ENCODE measurements around the gene METTL23. TPM values are rescaled to one million over a fixed set of nuclear protein-coding genes. Genes with fewer than 3 reads are reported as not detected.
A peak's percentile ranks its signal among the peaks of the same experiment; 100 is the strongest.

Gene METTL23
- polyA plus RNA-seq, 1 donor (not counting 4 experiments of a cell fraction or from before 2014, with no cell fraction given) = 48.3 TPM

DNA sequence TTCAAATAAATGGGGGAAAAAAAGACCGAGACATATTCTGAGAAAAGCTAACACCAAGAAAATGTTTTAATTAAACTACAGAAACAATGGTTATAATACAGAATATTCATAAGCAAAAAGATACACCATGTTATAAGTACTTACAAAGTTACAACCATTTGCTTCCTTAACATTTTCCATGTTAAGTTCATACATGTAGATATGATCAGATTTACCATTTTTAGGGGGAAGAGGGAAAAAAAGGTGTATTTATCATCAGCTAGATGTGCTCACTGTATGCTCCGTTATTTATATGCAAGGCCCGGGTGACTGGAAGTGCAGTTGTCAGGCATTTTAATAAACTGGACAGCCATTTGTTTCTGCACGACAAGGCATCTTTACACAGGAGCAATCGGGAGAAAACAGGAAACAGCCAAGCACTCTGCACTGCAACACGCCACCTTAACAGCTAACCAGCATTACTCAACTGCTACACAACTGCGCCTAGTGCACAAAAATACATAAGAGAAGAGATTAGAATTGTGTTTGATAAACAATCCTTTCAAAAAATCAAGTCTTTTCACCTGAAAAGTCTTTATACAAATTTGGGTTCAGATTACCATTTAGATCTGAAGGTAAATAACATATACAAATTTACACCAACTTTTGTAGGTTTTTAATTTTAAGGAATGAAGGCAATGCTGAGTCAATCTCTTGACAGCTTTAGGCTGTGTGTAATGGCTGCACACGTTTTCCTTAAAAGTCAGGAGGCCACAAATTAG is 7.6 kb downstream of the METTL23 start:
- Histone ChIP-seq H3K27ac (ENCODE audit: control insufficient read depth, insufficient read depth, low read length) (peak overlapping the region; percentile 96), H3K9ac (ENCODE audit: control insufficient read depth, extremely low read depth, insufficient read depth, low read length) (peak overlapping the region; percentile 99), H3K4me3 (ENCODE audit: control insufficient read depth in 2 of 3, extremely low read depth in 1 of 3, insufficient read depth in 2 of 3, low read depth in 1 of 3, low read length in 3 of 3) (peak overlapping the region; percentile 98 to 100 (median 100)), H3K79me2 (ENCODE audit: control insufficient read depth, insufficient read depth, low read length) (peaks cover 70% of the 10 kb centered on the region), H2AFZ (ENCODE audit: control insufficient read depth, low read length) (no peak overlapping the region), H3K4me1 (ENCODE audit: control insufficient read depth, extremely low read depth, insufficient read depth, low read length) (peaks cover 29% of the 10 kb centered on the region), H3K36me3 (ENCODE audit: control insufficient read depth in 2 of 2, extremely low read depth in 1 of 2, insufficient read depth in 2 of 2, low read length in 2 of 2) (peaks cover 14 to 40% of the 10 kb centered on the region in 2 experiments), H3K4me2 (ENCODE audit: control insufficient read depth, extremely low read depth, insufficient read depth, low read depth, low read length) (peak overlapping the region; percentile 96), H3K9me3 (ENCODE audit: control insufficient read depth, low read depth, low read length) (no peaks in the 10 kb centered on the region), H4K20me1 (ENCODE audit: control insufficient read depth, extremely low read depth, insufficient read depth, low read length) (peaks cover 28% of the 10 kb centered on the region), H3K27me3 (ENCODE audit: control insufficient read depth, extremely low read depth, insufficient read depth, low read length) (no peaks in the 10 kb centered on the region), H3K9me1 (ENCODE audit: control insufficient read depth, extremely low read depth, insufficient read depth, low read length) (no peaks in the 10 kb centered on the region)
- TF ChIP-seq CTCF (optimal IDR thresholded peaks at IDR 0.05 in 1 of 3, IDR thresholded peaks at IDR 0.05 in 1 of 3, conservative IDR thresholded peaks at IDR 0.05 in 1 of 3; ENCODE audit: extremely low read depth in 1 of 3, insufficient read depth in 2 of 3, low read length in 3 of 3) (no peak), EZH2 (IDR thresholded peaks at IDR 0.05; ENCODE audit: low read length) (no peak)
- FAIRE-seq (no peak), DNase-seq (ENCODE audit: low read depth, low spot score) (no peak)
- dilution Hi-C loops (cut with MboI; ENCODE audit: extremely low pct_ligation_motif_present, low sequenced_read_pairs) = no loop called here

- Histone ChIP-seq H2AFZ (ENCODE audit: control insufficient read depth, low read length) (no peak overlapping the region), H4K20me1 (ENCODE audit: control insufficient read depth, extremely low read depth, insufficient read depth, low read length) (peaks cover 24% of the 10 kb centered on the region), H3K27ac (ENCODE audit: control insufficient read depth, insufficient read depth, low read length) (peak overlapping the region; percentile 96), H3K4me1 (ENCODE audit: control insufficient read depth, extremely low read depth, insufficient read depth, low read length) (peaks cover 33% of the 10 kb centered on the region), H3K36me3 (ENCODE audit: control insufficient read depth in 2 of 2, extremely low read depth in 1 of 2, insufficient read depth in 2 of 2, low read length in 2 of 2) (peaks cover 14 to 36% of the 10 kb centered on the region in 2 experiments), H3K9me3 (ENCODE audit: control insufficient read depth, low read depth, low read length) (no peaks in the 10 kb centered on the region), H3K79me2 (ENCODE audit: control insufficient read depth, insufficient read depth, low read length) (peaks cover 64% of the 10 kb centered on the region), H3K4me3 (ENCODE audit: control insufficient read depth in 2 of 3, extremely low read depth in 1 of 3, insufficient read depth in 2 of 3, low read depth in 1 of 3, low read length in 3 of 3) (peak overlapping the region; percentile 98 to 100 (median 100)), H3K9ac (ENCODE audit: control insufficient read depth, extremely low read depth, insufficient read depth, low read length) (peak overlapping the region; percentile 99), H3K4me2 (ENCODE audit: control insufficient read depth, extremely low read depth, insufficient read depth, low read depth, low read length) (peak overlapping the region; percentile 96), H3K9me1 (ENCODE audit: control insufficient read depth, extremely low read depth, insufficient read depth, low read length) (no peaks in the 10 kb centered on the region), H3K27me3 (ENCODE audit: control insufficient read depth, extremely low read depth, insufficient read depth, low read length) (no peaks in the 10 kb centered on the region)
- no peak for FAIRE-seq
- dilution Hi-C loops (cut with MboI; ENCODE audit: extremely low pct_ligation_motif_present, low sequenced_read_pairs) = no loop called here
- no peak for TF ChIP-seq CTCF (optimal IDR thresholded peaks at IDR 0.05 in 1 of 3, IDR thresholded peaks at IDR 0.05 in 1 of 3, conservative IDR thresholded peaks at IDR 0.05 in 1 of 3; ENCODE audit: extremely low read depth in 1 of 3, insufficient read depth in 2 of 3, low read length in 3 of 3)
- no peak for TF ChIP-seq EZH2 (IDR thresholded peaks at IDR 0.05; ENCODE audit: low read length)
- DNase-seq (ENCODE audit: low read depth, low spot score) = no peak
Observed at GRCh38 chr17:76735006-76735405, 8.4 kb downstream of the METTL23 start.
